Measurements from ENCODE around the gene TAF4.

TAF4 gene

DNA sequence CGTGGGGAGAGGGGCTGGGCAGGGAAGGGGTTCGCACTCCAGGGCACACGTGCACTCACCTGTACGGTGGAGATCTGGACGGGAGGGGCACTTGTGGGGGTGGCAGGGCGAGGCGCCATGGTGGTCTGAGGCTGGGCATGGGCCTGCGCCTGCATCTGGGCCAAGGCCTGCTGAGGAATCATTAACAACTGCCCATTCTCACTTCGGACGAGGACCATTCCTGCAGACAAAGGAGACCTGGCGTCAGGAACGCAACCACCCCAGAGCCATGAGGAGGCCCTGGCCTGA lies 51.2 kb downstream of the TAF4 start:
- no peak for DNase-seq (ENCODE audit: low read depth)
- TF ChIP-seq CTCF (IDR thresholded peaks at IDR 0.05; ENCODE audit: insufficient read depth, low read depth, low read length, missing control alignments): no peak
- H3K4me3 ChIP-seq (ENCODE audit: low read depth, low read length): no peak overlapping the region

DNA sequence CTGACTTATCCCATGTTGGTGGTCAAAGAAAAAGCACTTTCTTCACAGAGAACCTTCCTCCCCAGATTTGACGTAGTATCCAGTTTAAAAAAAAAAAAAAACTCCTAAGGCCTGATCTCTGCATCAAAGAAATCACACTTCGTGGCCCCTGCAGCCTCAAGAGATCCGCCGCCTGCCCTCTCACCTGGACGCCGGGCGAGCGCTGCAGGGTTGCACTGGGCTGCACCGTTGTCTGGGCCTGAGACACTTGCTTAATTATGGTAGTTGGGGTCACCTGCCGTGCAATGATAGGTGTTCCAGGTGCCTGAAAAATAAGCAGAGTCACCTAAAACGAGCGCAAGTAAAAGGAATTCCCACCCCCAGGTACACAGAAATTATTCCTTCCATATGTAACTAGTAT lies 53.0 kb downstream of the TAF4 start:
- H3K4me3 ChIP-seq (ENCODE audit: low read depth, low read length): no peak overlapping the region
- TF ChIP-seq CTCF (IDR thresholded peaks at IDR 0.05; ENCODE audit: insufficient read depth, low read depth, low read length, missing control alignments): no peak
- no peak for DNase-seq (ENCODE audit: low read depth)

- DNase-seq (ENCODE audit: low read depth): no peak
- TF ChIP-seq CTCF (IDR thresholded peaks at IDR 0.05; ENCODE audit: insufficient read depth, low read depth, low read length, missing control alignments): no peak
- H3K4me3 ChIP-seq (ENCODE audit: low read depth, low read length): no peak overlapping the region
Observed at GRCh38 chr20:62011938-62012534, 53.6 kb downstream of the TAF4 start.

DNA sequence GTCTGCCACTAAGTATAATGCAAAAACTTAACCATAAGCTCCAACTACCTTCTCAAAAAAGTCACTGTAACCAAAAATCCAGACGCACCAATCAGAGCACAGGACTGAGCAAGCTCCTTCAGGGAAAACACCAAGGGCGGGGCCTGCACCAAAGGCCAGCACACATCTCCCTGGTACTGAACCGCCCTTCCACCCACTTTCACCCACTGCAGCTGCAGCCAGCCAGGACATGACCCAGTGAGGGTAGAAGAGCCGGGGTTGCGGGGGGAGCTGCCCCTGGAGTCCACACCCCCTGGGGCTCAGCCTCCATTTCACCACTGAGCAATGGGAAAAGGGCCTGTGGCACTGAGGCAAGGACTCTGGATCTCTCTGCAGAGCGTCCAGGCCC lies 54.3 kb downstream of the TAF4 start:
- H3K4me3 ChIP-seq (ENCODE audit: low read depth, low read length): no peak overlapping the region
- DNase-seq (ENCODE audit: low read depth): no peak
- no peak for TF ChIP-seq CTCF (IDR thresholded peaks at IDR 0.05; ENCODE audit: insufficient read depth, low read depth, low read length, missing control alignments)

GRCh38 chr20:62010551-62011402 lies 54.9 kb downstream of the TAF4 start:
- H3K4me3 ChIP-seq (ENCODE audit: low read depth, low read length): no peak overlapping the region
- TF ChIP-seq CTCF (IDR thresholded peaks at IDR 0.05; ENCODE audit: insufficient read depth, low read depth, low read length, missing control alignments): peak; percentile 51
- DNase-seq (ENCODE audit: low read depth): peak; percentile 56

- TF ChIP-seq CTCF (IDR thresholded peaks at IDR 0.05; ENCODE audit: insufficient read depth, low read depth, low read length, missing control alignments): no peak
- no peak overlapping the region for H3K4me3 ChIP-seq (ENCODE audit: low read depth, low read length)
- DNase-seq (ENCODE audit: low read depth): no peak
Observed at GRCh38 chr20:62009869-62010445, 55.7 kb downstream of the TAF4 start.

Data from GM12865 (cell line).